ENCODE data around the gene TPM2. TPM values are rescaled to one million over a fixed set of nuclear protein-coding genes. Genes with fewer than 3 reads are reported as not detected.

Gene TPM2
- total RNA-seq, 5 donors from 2014 or later (not counting 1 experiment from before 2014, with no cell fraction given) = 21.4 to 66.0 (median 57.5) TPM

Other genes starting within 250 kb of the TPM2 start
- 1 to 10 TPM in 3 of 5 donors, under 1 TPM in 2; 0.16 to 3.1 (median 1.2) TPM for gene RUSC2, start 199.8 kb downstream of the TPM2 start, total RNA-seq
- gene TESK1, start 84.7 kb downstream of the TPM2 start, total RNA-seq = 10 to 100 TPM; 24.2 to 56.1 (median 47.6) TPM
- 1 to 10 TPM; 2.5 to 9.2 (median 4.9) TPM for gene CD72, start 71.5 kb downstream of the TPM2 start, total RNA-seq
- gene SIT1, start 39.0 kb downstream of the TPM2 start, total RNA-seq = 10 to 100 TPM; 34.9 to 57.1 (median 51.9) TPM
- gene RMRP, start 31.9 kb downstream of the TPM2 start, total RNA-seq = over 10,000 TPM; 10,537 to 37,987 (median 30,491) TPM
- gene CCDC107, start 31.6 kb downstream of the TPM2 start, total RNA-seq = 10 to 100 TPM; 17.7 to 29.8 (median 27.5) TPM
- gene ARHGEF39, start 24.7 kb downstream of the TPM2 start, total RNA-seq = 1 to 10 TPM in 2 of 5 donors, under 1 TPM in 3; 0.12 to 1.3 (median 0.57) TPM
- under 1 TPM in 2 of 5 donors, not detected in 3; 0.19 to 0.46 TPM for gene CA9, start 16.0 kb downstream of the TPM2 start, total RNA-seq
- gene TLN1, start 42.3 kb upstream of the TPM2 start, total RNA-seq = 100 to 1,000 TPM; 229 to 366 (median 294) TPM
- gene CREB3, start 42.7 kb upstream of the TPM2 start, total RNA-seq = 10 to 100 TPM; 15.9 to 22.6 (median 19.3) TPM
- gene GBA2, start 59.3 kb upstream of the TPM2 start, total RNA-seq = 10 to 100 TPM; 35.4 to 63.3 (median 60.1) TPM
- gene RGP1, start 59.4 kb upstream of the TPM2 start, total RNA-seq = 10 to 100 TPM; 20.6 to 36.5 (median 33.5) TPM
- 1 to 10 TPM in 3 of 5 donors, not detected in 2; 1.6 to 5.1 (median 1.6) TPM for gene MSMP, start 64.4 kb upstream of the TPM2 start, total RNA-seq
- 10 to 100 TPM in 3 of 5 donors, 1 to 10 TPM in 2; 5.9 to 10.9 (median 10.5) TPM for gene NPR2, start 101.7 kb upstream of the TPM2 start, total RNA-seq
- 1 to 10 TPM; 2.8 to 7.1 (median 3.8) TPM for gene SPAG8, start 122.3 kb upstream of the TPM2 start, total RNA-seq
- 10 to 100 TPM; 15.4 to 30.3 (median 28.5) TPM for gene HINT2, start 125.1 kb upstream of the TPM2 start, total RNA-seq
- gene FAM221B, start 138.8 kb upstream of the TPM2 start, total RNA-seq = not detected
- 10 to 100 TPM in 2 of 5 donors, 1 to 10 TPM in 3; 6.5 to 11.9 (median 7.3) TPM for gene TMEM8B, start 139.3 kb upstream of the TPM2 start, total RNA-seq
- not detected for gene OR13J1, start 180.5 kb upstream of the TPM2 start, total RNA-seq
- gene HRCT1, start 216.3 kb upstream of the TPM2 start, total RNA-seq = not detected
- not detected for gene SPAAR, start 219.6 kb upstream of the TPM2 start, total RNA-seq